ENCODE data around the gene PNLDC1.
"Not testable (repeated sequence)": the region's sequence is repeated elsewhere in the genome, so short reads cannot be mapped to it uniquely, and the experiment has no call there.

PNLDC1 gene

GRCh38 chr6:159833997-159834603, 34.0 kb downstream of the PNLDC1 start:
- Histone ChIP-seq H3K36me3 (ENCODE audit: control insufficient read depth, insufficient read depth, low read length) (no peaks in the 10 kb centered on the region), H3K27ac (ENCODE audit: low read depth, low read length, severe bottlenecking) (no peak overlapping the region)
- 60 to 100% methylated on average over 1 to 2 of the region's 5 CpGs for WGBS, 2 experiments (ENCODE audit: insufficient coverage in 2 of 2)

DNA sequence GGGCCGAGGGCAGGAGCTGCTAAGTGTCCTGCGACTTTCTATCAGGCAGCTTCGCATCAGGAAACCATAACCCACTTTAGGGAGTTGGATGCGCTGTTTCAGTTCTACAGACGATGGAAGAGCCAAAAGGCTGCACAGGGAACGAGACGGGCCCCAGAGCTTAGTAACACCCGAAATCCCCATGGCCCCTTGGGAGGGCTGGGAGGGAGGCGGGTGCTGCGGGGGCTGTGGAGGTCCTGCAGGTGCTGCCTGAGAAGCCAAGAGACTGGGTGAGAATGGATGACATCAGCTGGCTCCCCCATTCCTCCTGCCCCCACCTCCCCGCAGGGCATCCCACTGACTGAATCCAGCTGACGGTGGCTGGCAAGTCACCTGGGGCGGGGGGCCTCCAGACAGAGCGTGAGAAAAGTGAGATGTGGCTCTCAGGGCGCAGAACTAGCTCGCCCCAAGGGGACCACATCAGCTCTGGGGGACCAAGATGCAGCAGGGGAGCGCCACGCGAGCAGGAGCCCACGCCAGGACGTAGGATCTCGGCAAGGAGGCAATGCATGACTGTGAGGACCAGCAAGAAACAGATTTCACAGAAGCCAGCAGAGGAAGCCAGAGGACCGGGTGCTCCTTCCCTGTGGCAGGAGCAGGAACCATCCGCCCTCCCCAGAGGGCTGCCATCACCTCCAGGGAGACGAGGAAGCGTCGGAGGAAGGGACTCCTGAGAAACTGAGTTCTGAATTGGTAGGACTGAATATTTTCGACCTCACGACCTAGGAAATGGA, 36.8 kb downstream of the PNLDC1 start:
- H3K4me1 ChIP-seq (ENCODE audit: control insufficient read depth, insufficient read depth, low read length, poor library complexity, severe bottlenecking): no peaks in the 10 kb centered on the region
- 94 to 95% methylated on average over 23 to 28 of the region's 29 CpGs for WGBS, 2 experiments (ENCODE audit: insufficient coverage in 2 of 2)
- no peaks in the 10 kb centered on the region for H3K9me3 ChIP-seq (ENCODE audit: control insufficient read depth, low read length)
- H3K4me3 ChIP-seq (ENCODE audit: extremely low read depth, insufficient read depth, low read length, poor library complexity, severe bottlenecking): no peak overlapping the region
- H3K36me3 ChIP-seq (ENCODE audit: control insufficient read depth, insufficient read depth, low read length): no peaks in the 10 kb centered on the region
- H3K27ac ChIP-seq (ENCODE audit: low read depth, low read length, severe bottlenecking): no peak overlapping the region

More at GRCh38 chr6:159833997-159834603, 34.0 kb downstream of the PNLDC1 start:
- Histone ChIP-seq H3K9me3 (ENCODE audit: control insufficient read depth, low read length) (no peaks in the 10 kb centered on the region), H3K4me1 (ENCODE audit: control insufficient read depth, insufficient read depth, low read length, poor library complexity, severe bottlenecking) (peaks cover 3% of the 10 kb centered on the region), H3K4me3 (ENCODE audit: extremely low read depth, insufficient read depth, low read length, poor library complexity, severe bottlenecking) (no peak overlapping the region)

DNA sequence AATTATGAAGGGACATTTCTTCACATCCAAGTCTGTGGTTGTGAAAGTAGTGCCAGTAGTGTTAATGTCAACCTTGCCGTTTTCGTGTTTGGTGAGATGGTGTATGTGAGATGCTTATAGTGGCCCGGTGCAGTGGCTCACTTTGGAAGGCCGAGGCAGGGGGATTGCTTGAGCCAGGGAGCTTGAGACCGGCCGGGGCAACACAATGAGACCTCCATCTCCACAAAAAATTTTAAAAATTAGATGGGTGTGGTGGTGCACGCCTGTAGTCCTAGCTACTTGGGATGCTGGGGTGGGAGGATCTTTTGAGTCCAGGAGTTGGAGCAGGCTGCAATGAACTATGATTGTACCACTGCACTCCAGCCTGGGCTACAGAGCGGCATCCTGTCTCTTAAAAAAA, 37.4 kb downstream of the PNLDC1 start:
- no peaks in the 10 kb centered on the region for H3K9me3 ChIP-seq (ENCODE audit: control insufficient read depth, low read length)
- H3K27ac ChIP-seq (ENCODE audit: low read depth, low read length, severe bottlenecking): no peak overlapping the region
- H3K4me3 ChIP-seq (ENCODE audit: extremely low read depth, insufficient read depth, low read length, poor library complexity, severe bottlenecking): no peak overlapping the region
- no peaks in the 10 kb centered on the region for H3K4me1 ChIP-seq (ENCODE audit: control insufficient read depth, insufficient read depth, low read length, poor library complexity, severe bottlenecking)
- no peaks in the 10 kb centered on the region for H3K36me3 ChIP-seq (ENCODE audit: control insufficient read depth, insufficient read depth, low read length)
- WGBS, 2 experiments (ENCODE audit: insufficient coverage in 2 of 2): 80 to 100% methylated on average over 1 of the region's 8 CpGs

DNA sequence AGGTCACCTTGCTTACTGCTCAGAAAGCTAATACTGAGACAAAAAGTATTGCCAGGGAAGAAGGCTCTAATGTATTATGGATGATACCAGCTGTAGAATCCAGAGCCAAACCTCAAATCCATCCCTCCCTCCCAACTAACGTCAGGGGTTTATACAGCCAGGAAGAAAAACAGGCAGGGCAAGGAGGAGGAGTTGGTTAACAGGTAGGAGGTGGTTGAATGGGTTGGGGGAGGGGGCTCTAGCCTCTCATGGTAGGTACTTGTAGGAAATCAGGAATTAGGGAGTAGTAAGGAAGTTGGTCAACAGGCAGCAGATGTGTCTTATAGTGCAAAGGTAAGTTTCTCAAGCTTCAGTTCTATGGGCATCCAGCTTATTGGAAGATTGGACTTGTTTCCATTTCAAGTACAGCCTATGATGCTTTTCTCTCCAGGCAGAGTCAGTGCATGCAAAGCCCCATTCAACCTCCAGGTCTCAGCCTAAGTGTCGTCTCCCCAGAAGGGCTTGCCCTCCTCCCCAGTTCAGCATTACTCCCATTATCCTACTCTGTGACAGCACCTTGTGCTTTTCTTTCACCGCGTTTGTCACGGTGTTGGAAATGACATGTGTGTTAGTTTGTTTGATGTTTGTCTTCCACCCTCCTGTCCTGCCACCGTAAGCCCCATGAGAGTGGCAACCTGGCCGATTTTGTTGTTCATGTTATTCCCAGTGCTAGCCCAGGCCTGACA, 38.1 kb downstream of the PNLDC1 start:
- Histone ChIP-seq H3K9me3 (ENCODE audit: control insufficient read depth, low read length) (no peaks in the 10 kb centered on the region), H3K27ac (ENCODE audit: low read depth, low read length, severe bottlenecking) (no peak overlapping the region), H3K36me3 (ENCODE audit: control insufficient read depth, insufficient read depth, low read length) (no peaks in the 10 kb centered on the region), H3K4me1 (ENCODE audit: control insufficient read depth, insufficient read depth, low read length, poor library complexity, severe bottlenecking) (no peaks in the 10 kb centered on the region), H3K4me3 (ENCODE audit: extremely low read depth, insufficient read depth, low read length, poor library complexity, severe bottlenecking) (no peak overlapping the region)
- 80 to 86% methylated on average over 3 to 6 of the region's 7 CpGs for WGBS, 2 experiments (ENCODE audit: insufficient coverage in 2 of 2)

DNA sequence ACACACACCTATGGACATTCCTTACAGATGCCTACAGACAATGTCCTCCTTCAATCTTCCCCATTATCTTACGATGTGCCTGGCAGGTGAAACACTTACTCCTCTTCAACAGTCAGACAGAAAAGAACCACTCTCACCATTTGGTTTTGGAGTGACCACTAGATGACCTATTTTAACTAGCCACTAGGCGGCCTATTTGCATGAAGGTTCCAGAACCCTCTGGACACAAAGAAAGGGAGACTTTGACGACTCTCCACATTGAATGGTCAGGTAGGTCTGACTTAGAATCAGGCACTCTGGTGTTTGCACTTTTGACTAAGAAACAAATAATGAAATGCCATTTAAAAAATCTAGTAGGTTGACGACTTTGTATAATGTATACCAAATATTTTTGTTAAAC, 42.0 kb downstream of the PNLDC1 start:
- WGBS, 2 experiments (ENCODE audit: insufficient coverage in 2 of 2): 83 to 100% methylated on average over 2 to 3 of the region's 4 CpGs
- Histone ChIP-seq H3K4me3 (ENCODE audit: extremely low read depth, insufficient read depth, low read length, poor library complexity, severe bottlenecking) (no peak overlapping the region), H3K27ac (ENCODE audit: low read depth, low read length, severe bottlenecking) (no peak overlapping the region), H3K36me3 (ENCODE audit: control insufficient read depth, insufficient read depth, low read length) (no peaks in the 10 kb centered on the region), H3K4me1 (ENCODE audit: control insufficient read depth, insufficient read depth, low read length, poor library complexity, severe bottlenecking) (no peaks in the 10 kb centered on the region), H3K9me3 (ENCODE audit: control insufficient read depth, low read length) (no peaks in the 10 kb centered on the region)

DNA sequence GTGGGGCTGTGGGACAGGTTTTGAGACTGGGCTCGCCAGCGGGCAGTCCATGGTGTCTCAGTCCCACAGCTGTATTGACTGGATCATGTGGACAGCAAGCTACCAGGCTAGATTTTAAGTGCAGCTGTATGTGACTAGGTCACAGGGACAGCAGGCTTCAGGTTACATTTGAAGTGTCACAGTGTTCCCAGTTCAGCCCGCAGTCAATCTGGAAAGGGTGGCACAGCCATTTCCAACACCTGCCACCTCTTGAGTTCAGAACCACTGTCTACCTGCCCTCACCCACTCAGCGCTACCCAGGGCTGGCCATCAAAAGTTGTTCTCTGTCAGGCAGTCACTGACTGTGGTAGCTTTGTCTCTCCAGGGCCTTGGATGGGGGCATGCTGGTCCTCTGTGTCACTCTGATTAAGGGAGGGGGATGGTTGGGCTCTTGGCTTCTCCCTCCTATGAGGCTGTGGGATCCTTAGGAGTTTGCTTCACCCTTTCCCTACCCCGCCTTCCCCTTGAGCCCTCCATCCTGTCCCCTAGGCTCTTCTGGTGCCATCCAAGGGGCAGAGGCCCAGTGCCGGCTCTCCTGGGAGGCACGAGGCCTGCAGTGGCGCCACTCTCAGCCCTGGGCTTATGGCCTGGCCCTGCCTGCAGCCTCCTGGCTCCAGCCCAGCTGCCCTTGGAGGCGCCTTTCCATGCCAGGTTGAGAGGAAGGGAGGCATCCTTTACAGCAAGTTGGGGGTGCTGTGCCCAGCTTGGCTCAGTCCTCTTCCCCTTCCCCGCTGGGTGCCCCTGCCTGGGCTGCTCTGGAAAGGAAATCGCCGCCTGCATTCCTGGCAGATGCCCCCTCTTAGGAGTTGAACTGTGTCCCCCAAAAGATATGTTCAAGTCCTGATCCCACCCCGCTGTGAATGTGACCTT, 44.9 kb downstream of the PNLDC1 start:
- 87 to 97% methylated on average over 4 to 12 of the region's 13 CpGs for WGBS, 2 experiments (ENCODE audit: insufficient coverage in 2 of 2)
- Histone ChIP-seq H3K9me3 (ENCODE audit: control insufficient read depth, low read length) (no peaks in the 10 kb centered on the region), H3K4me1 (ENCODE audit: control insufficient read depth, insufficient read depth, low read length, poor library complexity, severe bottlenecking) (no peaks in the 10 kb centered on the region)

DNA sequence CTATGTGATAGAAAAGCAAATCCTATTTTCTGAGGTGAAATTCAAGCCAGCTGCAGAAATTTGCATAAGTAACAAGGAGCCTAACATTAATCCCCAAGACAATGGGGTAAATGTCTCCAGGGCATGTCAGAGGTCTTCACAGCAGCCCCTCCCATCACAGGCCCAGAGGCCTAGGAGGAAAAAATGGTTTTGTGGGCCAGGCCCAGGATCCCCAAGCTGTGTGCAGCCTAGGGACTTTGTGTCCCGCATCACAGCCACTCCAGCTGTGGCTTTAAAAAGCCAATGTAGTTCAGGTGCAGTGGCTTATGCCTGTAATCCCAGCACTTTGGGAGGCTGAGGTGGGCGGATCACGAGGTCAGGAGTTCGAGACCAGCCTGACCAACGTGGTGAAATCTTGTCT, 48.5 kb downstream of the PNLDC1 start:
- H3K9me3 ChIP-seq (ENCODE audit: control insufficient read depth, low read length); H3K4me1 ChIP-seq (ENCODE audit: control insufficient read depth, insufficient read depth, low read length, poor library complexity, severe bottlenecking); H3K27ac ChIP-seq (ENCODE audit: low read depth, low read length, severe bottlenecking); H3K4me3 ChIP-seq (ENCODE audit: extremely low read depth, insufficient read depth, low read length, poor library complexity, severe bottlenecking); H3K36me3 ChIP-seq (ENCODE audit: control insufficient read depth, insufficient read depth, low read length): not testable (repeated sequence)
- WGBS, 2 experiments (ENCODE audit: insufficient coverage in 2 of 2): 86 to 92% methylated on average over 4 to 5 of the region's 5 CpGs

More for the DNA sequence above, 44.9 kb downstream of the PNLDC1 start:
- no peak overlapping the region for H3K27ac ChIP-seq (ENCODE audit: low read depth, low read length, severe bottlenecking)
- no peak overlapping the region for H3K4me3 ChIP-seq (ENCODE audit: extremely low read depth, insufficient read depth, low read length, poor library complexity, severe bottlenecking)
- no peaks in the 10 kb centered on the region for H3K36me3 ChIP-seq (ENCODE audit: control insufficient read depth, insufficient read depth, low read length)

- H3K36me3 ChIP-seq (ENCODE audit: control insufficient read depth, insufficient read depth, low read length); H3K4me3 ChIP-seq (ENCODE audit: extremely low read depth, insufficient read depth, low read length, poor library complexity, severe bottlenecking); H3K9me3 ChIP-seq (ENCODE audit: control insufficient read depth, low read length); H3K27ac ChIP-seq (ENCODE audit: low read depth, low read length, severe bottlenecking); H3K4me1 ChIP-seq (ENCODE audit: control insufficient read depth, insufficient read depth, low read length, poor library complexity, severe bottlenecking): not testable (repeated sequence)
- 60% methylated on average over 1 of the region's 1 CpG; no CpG with 5 or more reads in 1 of the 2 experiments for WGBS, 2 experiments (ENCODE audit: insufficient coverage in 2 of 2)
These were observed 49.8 kb downstream of the PNLDC1 start for GRCh38 chr6:159849851-159850250.

- no peak overlapping the region for H3K27ac ChIP-seq (ENCODE audit: low read depth, low read length, severe bottlenecking)
- H3K9me3 ChIP-seq (ENCODE audit: control insufficient read depth, low read length): no peaks in the 10 kb centered on the region
- no peak overlapping the region for H3K4me3 ChIP-seq (ENCODE audit: extremely low read depth, insufficient read depth, low read length, poor library complexity, severe bottlenecking)
- 80 to 100% methylated on average over 2 to 4 of the region's 6 CpGs for WGBS, 2 experiments (ENCODE audit: insufficient coverage in 2 of 2)
- no peaks in the 10 kb centered on the region for H3K4me1 ChIP-seq (ENCODE audit: control insufficient read depth, insufficient read depth, low read length, poor library complexity, severe bottlenecking)
- H3K36me3 ChIP-seq (ENCODE audit: control insufficient read depth, insufficient read depth, low read length): no peaks in the 10 kb centered on the region
These were observed 52.8 kb downstream of the PNLDC1 start for GRCh38 chr6:159852877-159853276.

- no peaks in the 10 kb centered on the region for H3K36me3 ChIP-seq (ENCODE audit: control insufficient read depth, insufficient read depth, low read length)
These were observed 53.7 kb downstream of the PNLDC1 start for GRCh38 chr6:159853754-159854153.

More at GRCh38 chr6:159853754-159854153, 53.7 kb downstream of the PNLDC1 start:
- Histone ChIP-seq H3K4me1 (ENCODE audit: control insufficient read depth, insufficient read depth, low read length, poor library complexity, severe bottlenecking) (no peaks in the 10 kb centered on the region), H3K27ac (ENCODE audit: low read depth, low read length, severe bottlenecking) (no peak overlapping the region), H3K9me3 (ENCODE audit: control insufficient read depth, low read length) (no peaks in the 10 kb centered on the region), H3K4me3 (ENCODE audit: extremely low read depth, insufficient read depth, low read length, poor library complexity, severe bottlenecking) (no peak overlapping the region)

All from mesodermal cell (in vitro differentiated cells).